ENCODE results near the gene PWP2. TPM values are rescaled to one million over a fixed set of nuclear protein-coding genes. Genes with fewer than 3 reads are reported as not detected.

Gene PWP2
- total RNA-seq (ENCODE audit: low replicate concordance) = 2.6 and 15.7 TPM in 2 replicates

GRCh38 chr21:44107026-44107501, at the start of gene PWP2:
PWP2 (plus strand) TSS chr21:44107399; CDS start chr21:44107417, 18 bp downstream.

Other genes starting within 250 kb of the PWP2 start
- gene AGPAT3, start 242.2 kb upstream of the PWP2 start, total RNA-seq (ENCODE audit: low replicate concordance) = 38.0 and 49.3 TPM in 2 replicates
- 8.7 and 18.5 TPM in 2 replicates for gene TRAPPC10, start 95.1 kb upstream of the PWP2 start, total RNA-seq (ENCODE audit: low replicate concordance)
- gene GATD3, start 26.3 kb downstream of the PWP2 start, total RNA-seq (ENCODE audit: low replicate concordance) = 18.0 and 82.8 TPM in 2 replicates
- under 0.01 and 0.12 TPM in 2 replicates for gene ICOSLG, start 133.5 kb downstream of the PWP2 start, total RNA-seq (ENCODE audit: low replicate concordance)
- not detected in 2 replicates for gene DNMT3L, start 154.5 kb downstream of the PWP2 start, total RNA-seq (ENCODE audit: low replicate concordance)
- gene AIRE, start 178.5 kb downstream of the PWP2 start, total RNA-seq (ENCODE audit: low replicate concordance) = not detected in 2 replicates
- 224 and 530 TPM in 2 replicates for gene PFKL, start 192.7 kb downstream of the PWP2 start, total RNA-seq (ENCODE audit: low replicate concordance)
- 10.1 and 14.4 TPM in 2 replicates for gene CFAP410, start 232.0 kb downstream of the PWP2 start, total RNA-seq (ENCODE audit: low replicate concordance)
- under 0.01 TPM in 1 of 2 replicates, not detected in the other for gene TRPM2, start 246.2 kb downstream of the PWP2 start, total RNA-seq (ENCODE audit: low replicate concordance)